ENCODE results near the gene SHISAL1. TPM values are rescaled to one million over a fixed set of nuclear protein-coding genes. Genes with fewer than 3 reads are reported as not detected.
"Not testable (repeated sequence)": the region's sequence is repeated elsewhere in the genome, so short reads cannot be mapped to it uniquely, and the experiment has no call there.

SHISAL1 gene
- total RNA-seq, 4 donors from 2014 or later = 0.17 to 0.89 (median 0.22) TPM

DNA sequence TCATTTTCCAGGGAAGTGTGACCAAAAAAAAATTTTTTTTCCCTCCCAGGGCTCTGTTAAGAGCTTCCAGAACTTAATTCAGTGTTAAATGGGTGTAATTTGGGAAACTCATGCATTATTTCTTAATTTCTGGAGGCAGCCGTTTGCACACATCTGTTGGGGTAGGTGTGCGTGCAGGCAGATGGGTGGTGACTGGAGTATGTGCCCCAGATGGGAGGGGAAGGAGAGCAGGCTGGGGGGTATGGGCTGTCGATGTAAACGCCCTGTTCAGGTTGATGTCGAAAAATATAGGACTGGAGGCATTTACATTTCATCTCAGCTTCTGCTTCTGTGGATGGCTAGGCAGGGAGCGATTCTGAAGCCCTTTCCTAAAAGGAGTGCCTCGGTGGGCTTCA, 13.7 kb upstream of the SHISAL1 start:
- H3K9me3 ChIP-seq = no peaks in the 10 kb centered on the region
- H3K36me3 ChIP-seq = no peaks in the 10 kb centered on the region
- TF ChIP-seq, protein P1, sequence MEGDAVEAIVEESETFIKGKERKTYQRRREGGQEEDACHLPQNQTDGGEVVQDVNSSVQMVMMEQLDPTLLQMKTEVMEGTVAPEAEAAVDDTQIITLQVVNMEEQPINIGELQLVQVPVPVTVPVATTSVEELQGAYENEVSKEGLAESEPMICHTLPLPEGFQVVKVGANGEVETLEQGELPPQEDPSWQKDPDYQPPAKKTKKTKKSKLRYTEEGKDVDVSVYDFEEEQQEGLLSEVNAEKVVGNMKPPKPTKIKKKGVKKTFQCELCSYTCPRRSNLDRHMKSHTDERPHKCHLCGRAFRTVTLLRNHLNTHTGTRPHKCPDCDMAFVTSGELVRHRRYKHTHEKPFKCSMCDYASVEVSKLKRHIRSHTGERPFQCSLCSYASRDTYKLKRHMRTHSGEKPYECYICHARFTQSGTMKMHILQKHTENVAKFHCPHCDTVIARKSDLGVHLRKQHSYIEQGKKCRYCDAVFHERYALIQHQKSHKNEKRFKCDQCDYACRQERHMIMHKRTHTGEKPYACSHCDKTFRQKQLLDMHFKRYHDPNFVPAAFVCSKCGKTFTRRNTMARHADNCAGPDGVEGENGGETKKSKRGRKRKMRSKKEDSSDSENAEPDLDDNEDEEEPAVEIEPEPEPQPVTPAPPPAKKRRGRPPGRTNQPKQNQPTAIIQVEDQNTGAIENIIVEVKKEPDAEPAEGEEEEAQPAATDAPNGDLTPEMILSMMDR (IDR thresholded peaks at IDR 0.05) = no peak
- TF ChIP-seq EP300 (IDR thresholded peaks at IDR 0.05) (no peak), POLR2A (IDR thresholded peaks at IDR 0.05) (no peak), POLR2AphosphoS5 (IDR thresholded peaks at IDR 0.05) (no peak)
- H3K4me1 ChIP-seq = peaks cover 27% of the 10 kb centered on the region
- DNase-seq (ENCODE audit: low spot score in 2 of 2) = no peak
- peak overlapping the region; percentile 11 for H3K27ac ChIP-seq
- H3K4me3 ChIP-seq = peak overlapping the region; percentile 55
- WGBS = 64% methylated on average over 7 of the region's 7 CpGs
- H3K27me3 ChIP-seq = peaks cover 44% of the 10 kb centered on the region

DNA sequence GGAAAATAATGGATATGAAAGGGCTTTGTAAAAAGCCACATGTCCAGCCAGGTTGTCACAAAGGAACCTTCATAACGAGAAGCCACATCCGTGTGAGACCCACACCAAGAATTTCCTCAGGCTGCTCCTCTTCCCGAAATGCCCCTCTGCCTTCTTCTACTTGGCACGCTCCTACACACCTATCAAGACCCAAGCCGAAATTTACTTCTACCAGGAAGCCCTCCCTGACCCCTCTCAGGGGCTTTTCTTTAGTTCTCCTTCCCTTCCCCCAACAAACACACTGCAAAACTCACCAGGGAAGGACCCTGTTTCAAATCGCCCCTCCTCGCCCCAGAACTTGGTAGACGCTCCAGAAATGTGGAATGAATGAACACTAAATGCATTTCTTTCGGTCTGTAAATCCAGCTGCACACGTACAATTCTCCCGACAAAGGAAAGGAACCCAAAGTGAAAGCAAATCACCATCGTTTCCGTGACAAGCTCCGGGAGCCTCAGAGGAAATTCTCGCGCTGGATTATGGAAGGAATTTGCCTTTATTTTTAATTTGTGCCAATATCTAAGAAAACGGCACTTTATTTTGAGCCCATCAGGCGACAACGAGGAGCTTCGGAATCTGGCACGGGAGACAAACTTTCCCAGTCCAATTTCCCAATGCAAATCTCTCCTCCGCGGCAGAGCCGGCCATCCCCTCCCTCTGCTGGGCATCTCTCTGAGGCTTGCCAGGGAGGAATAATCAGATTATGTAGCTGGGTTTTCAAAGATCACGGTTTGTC, 13.2 kb upstream of the SHISAL1 start:
- H3K27me3 ChIP-seq = peaks cover 39% of the 10 kb centered on the region
- H3K27ac ChIP-seq = peak overlapping the region; percentile 11
- H3K4me1 ChIP-seq = peaks cover 21% of the 10 kb centered on the region
- no peak for TF ChIP-seq EP300 (IDR thresholded peaks at IDR 0.05)
- no peak for TF ChIP-seq POLR2AphosphoS5 (IDR thresholded peaks at IDR 0.05)
- TF ChIP-seq POLR2A (IDR thresholded peaks at IDR 0.05) = no peak
- TF ChIP-seq, protein P1 (IDR thresholded peaks at IDR 0.05) = no peak
- H3K4me3 ChIP-seq = peak overlapping the region; percentile 55
- H3K9me3 ChIP-seq = no peaks in the 10 kb centered on the region
- WGBS = 20% methylated on average over 25 of the region's 25 CpGs
- DNase-seq (ENCODE audit: low spot score in 2 of 2) = no peak
- no peaks in the 10 kb centered on the region for H3K36me3 ChIP-seq

GRCh38 chr22:44323140-44323790, 10.5 kb upstream of the SHISAL1 start:
- Histone ChIP-seq H3K4me1 (peaks cover 17% of the 10 kb centered on the region), H3K27me3 (peaks cover 12% of the 10 kb centered on the region)
- not testable (repeated sequence) for H3K9me3 ChIP-seq; H3K4me3 ChIP-seq; H3K27ac ChIP-seq; DNase-seq (ENCODE audit: low spot score in 2 of 2); H3K36me3 ChIP-seq
- WGBS = 100% methylated on average over 1 of the region's 1 CpG

GRCh38 chr22:44319685-44320084, 6.9 kb upstream of the SHISAL1 start:
- H3K36me3 ChIP-seq = no peaks in the 10 kb centered on the region
- no peaks in the 10 kb centered on the region for H3K9me3 ChIP-seq
- TF ChIP-seq EP300 (IDR thresholded peaks at IDR 0.05) (no peak), POLR2A (IDR thresholded peaks at IDR 0.05) (no peak), POLR2AphosphoS5 (IDR thresholded peaks at IDR 0.05) (no peak)
- TF ChIP-seq, protein P1 (IDR thresholded peaks at IDR 0.05) = no peak
- peaks cover 4% of the 10 kb centered on the region for H3K27me3 ChIP-seq
- no peak for DNase-seq (ENCODE audit: low spot score in 2 of 2)
- no peak overlapping the region for H3K4me3 ChIP-seq
- H3K27ac ChIP-seq = no peak overlapping the region
- 78% methylated on average over 9 of the region's 9 CpGs for WGBS
- H3K4me1 ChIP-seq = peaks cover 10% of the 10 kb centered on the region

- WGBS = 92% methylated on average over 4 of the region's 9 CpGs
- Histone ChIP-seq H3K9me3 (no peaks in the 10 kb centered on the region), H3K36me3 (no peaks in the 10 kb centered on the region), H3K27me3 (peaks cover 4% of the 10 kb centered on the region), H3K4me3 (no peak overlapping the region), H3K4me1 (peaks cover 10% of the 10 kb centered on the region), H3K27ac (no peak overlapping the region)
- TF ChIP-seq POLR2A (IDR thresholded peaks at IDR 0.05) (no peak), POLR2AphosphoS5 (IDR thresholded peaks at IDR 0.05) (no peak), EP300 (IDR thresholded peaks at IDR 0.05) (no peak)
- TF ChIP-seq, protein P1 (IDR thresholded peaks at IDR 0.05) = no peak
- DNase-seq (ENCODE audit: low spot score in 2 of 2) = no peak
Observed at GRCh38 chr22:44318751-44319150, 6.0 kb upstream of the SHISAL1 start.
